Stimulated activated CD4-positive, alpha-beta T cell treated with anti-CD3 and anti-CD28 coated beads, Interleukin-2, amount 100 ng/mL, for 4 hours (primary cell): ENCODE measurements around the gene SFSWAP.
"Not testable (repeated sequence)": the region's sequence is repeated elsewhere in the genome, so short reads cannot be mapped to it uniquely, and the experiment has no call there.

ENCODE experiments used
- DNase-seq: peaks from one replicate; pipeline ENCODE4 v3.0.0-alpha.2; 2020; ENCODE audit warnings: low read depth

SFSWAP gene

GRCh38 chr12:131761638-131762037 lies 50.7 kb downstream of the SFSWAP start:
- no peak for DNase-seq

- DNase-seq: no peak
These were observed 53.8 kb downstream of the SFSWAP start for GRCh38 chr12:131764738-131765137.

DNA sequence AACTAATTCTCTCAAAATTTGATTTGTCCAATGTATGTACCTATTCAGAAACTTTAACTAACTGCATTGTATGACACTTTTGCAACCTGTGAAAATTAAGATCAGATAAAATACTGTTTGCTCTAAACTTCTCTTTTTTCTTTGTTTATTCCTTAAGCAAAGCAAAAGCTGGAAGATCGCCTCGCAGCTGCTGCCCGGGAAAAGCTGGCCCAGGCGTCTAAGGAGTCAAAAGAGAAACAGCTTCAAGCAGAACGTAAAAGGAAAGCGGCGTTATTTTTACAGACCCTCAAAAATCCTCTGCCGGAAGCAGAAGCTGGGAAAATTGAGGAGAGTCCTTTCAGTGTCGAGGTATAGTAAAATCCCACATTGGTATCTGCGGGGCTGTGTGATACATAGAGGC lies 55.1 kb downstream of the SFSWAP start:
- DNase-seq: no peak

GRCh38 chr12:131766382-131767107 lies 55.7 kb downstream of the SFSWAP start:
- DNase-seq: no peak

DNA sequence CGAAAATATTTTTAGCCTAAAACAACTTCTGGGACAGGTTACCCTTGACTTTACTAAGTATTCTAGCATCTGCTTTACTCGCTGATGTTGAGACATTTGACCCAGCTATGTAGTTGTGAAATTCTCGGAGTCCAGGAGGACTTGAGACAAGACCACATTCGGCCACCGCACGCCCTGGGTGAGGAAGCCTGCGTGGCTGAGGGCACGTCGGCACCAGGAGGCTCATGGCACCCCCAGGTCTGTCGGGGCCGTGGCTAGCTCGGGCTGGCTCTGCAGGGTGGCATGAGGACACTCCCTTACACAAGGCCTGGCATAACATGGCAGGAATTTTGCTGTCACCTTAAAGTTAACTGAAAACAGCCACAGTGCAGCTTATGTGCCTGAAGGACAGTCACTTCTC lies 59.2 kb downstream of the SFSWAP start:
- DNase-seq: no peak

DNA sequence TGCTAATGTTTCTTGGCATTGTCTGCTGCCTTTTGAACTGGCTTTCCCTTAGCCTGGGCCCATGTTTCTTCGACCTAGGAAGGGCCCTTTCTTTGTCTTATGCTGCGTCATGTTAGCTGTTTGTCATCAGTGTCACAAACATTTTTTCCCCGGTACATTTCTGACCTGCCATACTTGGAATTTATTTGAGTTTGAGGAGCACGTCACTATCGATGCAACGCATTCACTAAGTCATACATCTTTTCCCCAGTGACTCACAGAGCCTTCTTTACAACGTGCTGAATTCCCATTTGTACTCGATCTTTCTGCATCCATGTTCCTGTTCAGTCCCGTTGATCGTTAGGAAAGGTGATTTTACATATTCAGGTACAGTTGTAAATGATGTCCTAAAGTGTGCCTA lies 61.1 kb downstream of the SFSWAP start:
- DNase-seq: no peak

- DNase-seq: no peak
These were observed 62.8 kb downstream of the SFSWAP start for GRCh38 chr12:131773582-131774221.

DNA sequence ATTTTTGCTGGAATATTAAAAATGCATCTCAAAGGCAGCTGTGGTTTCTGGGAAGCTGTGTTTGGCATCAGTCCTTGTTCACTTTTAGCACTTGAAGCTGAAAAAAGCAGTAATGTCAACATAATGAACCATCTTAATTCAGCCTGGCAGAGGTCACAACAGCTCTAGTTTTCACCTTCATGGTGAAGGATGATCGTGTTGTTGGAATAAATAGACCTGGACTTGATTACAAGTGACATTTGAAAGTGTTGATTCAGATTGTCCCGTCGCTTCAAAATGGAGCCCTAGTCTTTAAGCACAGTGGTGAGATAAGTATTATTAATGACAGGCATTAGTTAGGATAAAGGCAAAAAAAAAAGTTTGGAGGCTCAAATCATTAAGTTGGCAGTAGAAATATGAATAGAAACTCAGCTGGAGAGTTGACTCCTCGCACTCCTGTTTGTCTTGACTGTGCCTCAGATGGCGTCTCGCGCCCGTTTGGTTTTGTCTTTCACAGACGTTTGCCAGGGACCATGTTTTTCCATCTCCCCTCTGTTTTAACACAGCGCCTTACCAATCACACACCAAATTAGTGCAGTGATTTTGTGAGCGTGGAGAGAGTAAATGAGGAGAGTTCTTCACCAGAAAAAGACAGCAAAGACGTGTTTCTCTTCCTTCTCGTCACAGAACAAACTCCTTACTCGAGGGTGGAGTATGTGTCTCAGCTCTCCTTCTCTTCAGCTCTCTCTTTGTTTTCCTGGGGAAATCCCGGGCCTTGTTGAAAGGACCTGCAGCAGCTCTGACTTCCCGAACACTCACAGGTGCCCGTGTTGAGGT lies 63.9 kb downstream of the SFSWAP start:
- DNase-seq: no peak

DNA sequence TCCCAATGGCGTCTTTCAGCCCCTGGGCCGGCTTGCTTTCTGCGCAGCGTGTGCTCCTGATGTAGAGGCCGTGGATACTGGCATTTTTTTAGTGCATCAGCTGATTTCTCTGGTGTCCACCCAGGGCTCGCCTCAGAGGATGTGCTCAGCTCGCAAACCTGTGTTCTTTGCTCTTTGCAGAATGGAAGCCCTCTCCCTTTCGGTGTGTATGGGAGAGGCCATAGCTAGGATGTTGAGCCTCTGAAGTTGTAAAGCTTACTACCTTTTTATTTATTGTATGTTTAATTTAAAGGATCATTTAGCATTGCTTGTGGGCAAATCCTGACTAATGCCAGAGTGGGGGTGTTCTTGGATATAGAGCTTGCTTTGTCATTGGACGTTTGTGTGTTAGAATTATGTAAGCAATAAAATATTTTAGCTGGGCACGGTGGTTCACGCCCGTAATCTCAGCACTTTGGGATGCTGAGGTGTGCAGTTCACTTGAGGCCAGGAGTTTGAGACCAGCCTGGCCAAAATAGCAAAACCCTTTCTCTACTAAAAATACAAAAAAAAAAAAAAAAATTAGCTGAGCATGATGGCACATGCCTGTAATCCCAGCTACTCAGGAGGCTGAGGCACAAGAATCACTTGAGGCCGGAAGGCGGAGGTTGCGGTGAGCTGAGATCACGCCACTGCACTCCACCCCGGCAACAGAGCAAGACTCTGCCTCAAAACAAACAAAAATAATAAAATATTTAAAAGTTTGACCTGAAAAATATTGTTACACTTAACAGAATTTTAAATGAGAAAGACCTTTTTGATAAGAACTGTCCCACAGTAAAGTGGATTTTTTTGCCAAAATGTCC lies 64.7 kb downstream of the SFSWAP start:
- no peak for DNase-seq

- DNase-seq: no peak
These were observed 65.5 kb downstream of the SFSWAP start for GRCh38 chr12:131776237-131776889.

DNA sequence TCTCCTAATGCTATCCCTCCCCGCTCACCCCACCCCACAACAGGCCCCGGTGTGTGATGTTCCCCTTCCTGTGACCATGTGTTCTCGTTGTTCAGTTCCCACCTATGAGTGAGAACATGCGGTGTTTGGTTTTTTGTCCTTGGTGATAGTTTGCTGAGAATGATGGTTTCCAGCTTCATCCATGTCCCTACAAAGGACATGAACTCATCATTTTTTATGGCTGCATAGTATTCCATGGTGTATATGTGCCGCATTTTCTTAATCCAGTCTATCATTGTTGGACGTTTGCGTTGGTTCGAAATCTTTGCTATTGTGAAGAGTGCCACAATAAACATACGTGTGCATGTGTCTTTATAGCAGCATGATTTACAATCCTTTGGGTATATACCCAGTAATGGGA lies 66.4 kb downstream of the SFSWAP start:
- DNase-seq: not testable (repeated sequence)

DNA sequence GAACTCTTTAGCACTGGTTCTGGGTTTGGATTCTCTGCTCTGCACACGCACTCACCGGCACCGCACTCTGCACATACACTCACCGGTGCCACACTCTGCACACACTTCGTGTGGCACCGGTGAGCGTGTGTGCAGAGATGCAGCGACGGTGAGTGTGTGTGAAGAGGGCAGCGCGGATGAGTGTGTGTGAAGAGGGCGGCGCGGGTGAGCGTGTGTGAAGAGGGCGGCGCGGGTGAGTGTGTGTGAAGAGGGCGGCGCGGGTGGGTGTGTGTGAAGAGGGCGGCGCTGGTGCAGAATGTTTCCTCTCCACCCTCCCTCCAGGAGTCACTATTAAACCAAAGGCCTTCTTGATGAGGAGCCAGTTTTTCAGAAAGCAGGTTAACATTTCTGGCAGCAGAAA lies 68.1 kb downstream of the SFSWAP start:
- no peak for DNase-seq

DNA sequence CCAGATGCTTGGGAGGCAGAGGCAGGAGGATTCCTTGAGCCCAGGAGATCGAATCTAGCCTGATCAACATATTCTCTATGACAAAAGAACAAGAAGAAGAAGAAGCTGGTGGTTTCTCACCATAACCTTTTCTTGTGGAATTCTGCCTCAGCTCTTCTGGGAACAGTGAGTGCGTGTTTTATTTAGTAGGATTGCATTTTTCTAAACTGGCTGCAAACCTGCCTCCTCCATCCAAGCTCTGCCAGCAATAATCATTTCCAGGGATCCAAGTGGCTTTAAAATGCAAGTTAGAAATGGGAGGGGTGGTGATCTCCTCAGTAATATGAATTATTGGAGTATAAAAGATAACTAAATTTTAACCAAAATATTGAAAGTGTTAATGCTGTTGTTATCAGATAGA lies 71.2 kb downstream of the SFSWAP start:
- no peak for DNase-seq

DNA sequence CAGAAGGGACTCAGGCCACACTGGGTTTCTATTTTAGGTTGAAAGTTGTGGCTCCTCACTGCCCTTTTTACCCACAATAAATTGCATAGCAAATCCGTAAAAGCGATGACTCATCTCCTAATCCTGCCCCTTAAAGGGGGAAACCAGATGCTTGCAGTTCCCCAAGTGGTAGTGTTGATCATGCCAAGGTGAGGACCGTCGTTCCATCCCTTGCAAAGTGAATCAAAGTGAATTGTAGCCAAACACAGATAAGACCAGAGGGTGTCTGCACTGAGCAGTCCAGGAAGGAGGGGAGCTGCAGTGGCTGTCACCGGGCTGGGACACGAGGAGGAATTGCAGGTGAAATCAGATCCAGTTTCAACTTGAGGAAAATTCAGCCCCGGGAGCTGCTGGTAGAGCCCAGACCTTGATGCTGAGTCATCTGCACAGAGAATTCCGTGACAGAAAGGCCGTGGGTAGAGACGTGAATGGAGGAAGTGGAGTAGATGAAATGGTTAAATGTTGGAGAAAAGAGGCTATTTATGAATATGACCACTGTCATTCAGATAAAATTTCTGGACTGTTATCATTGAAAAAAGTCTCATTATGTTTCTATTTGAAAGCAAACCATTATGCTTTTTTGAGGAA lies 73.1 kb downstream of the SFSWAP start:
- DNase-seq: no peak

GRCh38 chr12:131784909-131785762 lies 74.2 kb downstream of the SFSWAP start:
- no peak for DNase-seq

DNA sequence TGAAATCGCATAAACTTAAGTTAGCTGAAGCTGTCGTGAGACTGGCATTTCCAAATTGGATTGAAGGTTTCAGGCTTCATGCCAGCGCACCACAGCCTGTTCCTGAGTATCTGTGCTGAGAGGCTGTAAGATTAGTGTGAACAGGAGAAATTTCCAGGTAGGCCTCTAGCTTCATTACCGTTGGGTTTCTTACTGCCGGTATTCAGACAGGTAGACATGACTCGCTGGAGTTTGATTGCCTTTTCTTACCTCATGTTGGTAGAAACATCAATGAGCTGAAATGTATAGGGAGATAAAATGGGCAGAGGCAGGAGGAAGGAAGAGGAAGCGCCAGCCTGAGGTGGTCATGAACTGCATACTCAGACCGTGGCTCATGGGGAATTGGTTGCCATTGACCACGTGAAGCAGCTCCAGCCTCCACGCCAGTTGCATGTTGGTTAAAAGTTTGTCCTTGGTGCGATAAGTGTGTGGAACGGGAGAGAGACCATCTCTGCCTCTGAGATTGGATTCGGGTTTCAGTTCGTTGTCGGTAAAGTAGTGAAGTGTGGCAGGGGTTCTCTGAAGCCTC lies 75.0 kb downstream of the SFSWAP start:
- no peak for DNase-seq

- no peak for DNase-seq
These were observed 75.4 kb downstream of the SFSWAP start for GRCh38 chr12:131786331-131786730.

GRCh38 chr12:131787143-131787660 lies 76.3 kb downstream of the SFSWAP start:
- DNase-seq: no peak

- DNase-seq: no peak
These were observed 77.2 kb downstream of the SFSWAP start for GRCh38 chr12:131788070-131788469.

GRCh38 chr12:131789638-131790037 lies 78.7 kb downstream of the SFSWAP start:
- no peak for DNase-seq
